Astrocyte (in vitro differentiated cells and primary cell): Measurements from ENCODE around the gene GAS6.

Experiments used
- EZH2 ChIP-seq: IDR thresholded peaks from 2 replicates; pipeline ENCODE4 v1.6.1; 2012; ENCODE audit warnings: mild to moderate bottlenecking, low read length, inconsistent platforms; ENCODE audit not compliant: insufficient read depth
- TF ChIP-seq, protein P1 (sequence below): IDR thresholded peaks from 2 replicates; pipeline ENCODE4 v1.5.1; 2011; ENCODE audit warnings: low read depth, mild to moderate bottlenecking, inconsistent platforms, low read length, moderate library complexity; ENCODE audit not compliant: insufficient read depth

DNA sequence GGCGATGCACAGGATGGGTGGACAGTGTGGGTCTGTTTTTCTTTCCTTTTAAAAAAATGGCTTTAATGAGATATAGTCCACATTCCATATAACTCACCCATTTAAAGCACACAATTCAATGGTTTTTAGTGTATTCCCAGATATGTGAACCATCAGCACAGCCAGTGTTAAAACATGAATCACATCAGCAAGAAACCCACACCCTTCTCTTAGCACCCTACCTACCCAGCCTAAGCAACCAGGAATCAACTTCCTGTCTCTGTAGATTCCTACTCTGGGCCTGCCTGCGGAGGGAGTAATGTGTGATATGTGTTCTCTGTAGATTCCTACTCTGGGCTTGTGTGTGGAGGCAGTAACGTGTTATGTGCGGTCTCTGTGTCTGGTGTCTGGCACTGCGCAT lies 92.9 kb downstream of the GAS6 start:
- TF ChIP-seq, protein P1, sequence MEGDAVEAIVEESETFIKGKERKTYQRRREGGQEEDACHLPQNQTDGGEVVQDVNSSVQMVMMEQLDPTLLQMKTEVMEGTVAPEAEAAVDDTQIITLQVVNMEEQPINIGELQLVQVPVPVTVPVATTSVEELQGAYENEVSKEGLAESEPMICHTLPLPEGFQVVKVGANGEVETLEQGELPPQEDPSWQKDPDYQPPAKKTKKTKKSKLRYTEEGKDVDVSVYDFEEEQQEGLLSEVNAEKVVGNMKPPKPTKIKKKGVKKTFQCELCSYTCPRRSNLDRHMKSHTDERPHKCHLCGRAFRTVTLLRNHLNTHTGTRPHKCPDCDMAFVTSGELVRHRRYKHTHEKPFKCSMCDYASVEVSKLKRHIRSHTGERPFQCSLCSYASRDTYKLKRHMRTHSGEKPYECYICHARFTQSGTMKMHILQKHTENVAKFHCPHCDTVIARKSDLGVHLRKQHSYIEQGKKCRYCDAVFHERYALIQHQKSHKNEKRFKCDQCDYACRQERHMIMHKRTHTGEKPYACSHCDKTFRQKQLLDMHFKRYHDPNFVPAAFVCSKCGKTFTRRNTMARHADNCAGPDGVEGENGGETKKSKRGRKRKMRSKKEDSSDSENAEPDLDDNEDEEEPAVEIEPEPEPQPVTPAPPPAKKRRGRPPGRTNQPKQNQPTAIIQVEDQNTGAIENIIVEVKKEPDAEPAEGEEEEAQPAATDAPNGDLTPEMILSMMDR: no peak
- TF ChIP-seq EZH2: no peak
